NCI-H1092 treated with DMSO at 0.1 percent for 48 hours (cell line): ENCODE data around the gene SRPK1.

ENCODE experiments used
- DNase-seq: peaks from one replicate; lab custom pipeline; 2025; lab: John Stamatoyannopoulos, UW

The SRPK1 gene

GRCh38 chr6:35898003-35898402, 22.9 kb downstream of the SRPK1 start:
- DNase-seq, result no peak

- no peak for DNase-seq
Measured at GRCh38 chr6:35897486-35897885, 23.4 kb downstream of the SRPK1 start.

GRCh38 chr6:35897036-35897435, 23.9 kb downstream of the SRPK1 start:
- no peak for DNase-seq

DNA sequence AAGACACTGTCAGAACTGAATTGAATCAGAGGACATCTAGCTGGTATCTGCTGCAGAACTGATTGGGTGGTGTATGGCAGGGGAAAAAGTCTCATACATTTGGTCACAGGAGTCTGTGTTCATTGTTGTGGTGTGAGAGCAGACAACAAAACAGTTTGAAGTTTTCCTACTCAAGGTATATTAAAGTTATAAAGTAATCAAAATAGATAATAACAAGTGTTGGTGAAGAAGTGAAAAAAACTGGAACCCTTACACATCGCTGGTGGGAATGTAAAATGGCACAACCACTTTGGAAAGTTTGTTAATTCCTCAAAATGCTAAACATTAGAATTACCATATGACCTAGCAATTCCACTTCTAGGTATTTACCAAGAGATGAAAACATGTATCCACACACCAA, 24.7 kb downstream of the SRPK1 start:
- DNase-seq, result no peak

- DNase-seq, result no peak
Measured at GRCh38 chr6:35895560-35895959, 25.3 kb downstream of the SRPK1 start.

GRCh38 chr6:35894776-35895175, 26.1 kb downstream of the SRPK1 start:
- DNase-seq, result no peak

- no peak for DNase-seq
Measured at GRCh38 chr6:35893246-35893645, 27.7 kb downstream of the SRPK1 start.

- DNase-seq, result no peak
Measured at GRCh38 chr6:35892482-35892881, 28.4 kb downstream of the SRPK1 start.

GRCh38 chr6:35879151-35879550, 41.7 kb downstream of the SRPK1 start:
- DNase-seq, result no peak

DNA sequence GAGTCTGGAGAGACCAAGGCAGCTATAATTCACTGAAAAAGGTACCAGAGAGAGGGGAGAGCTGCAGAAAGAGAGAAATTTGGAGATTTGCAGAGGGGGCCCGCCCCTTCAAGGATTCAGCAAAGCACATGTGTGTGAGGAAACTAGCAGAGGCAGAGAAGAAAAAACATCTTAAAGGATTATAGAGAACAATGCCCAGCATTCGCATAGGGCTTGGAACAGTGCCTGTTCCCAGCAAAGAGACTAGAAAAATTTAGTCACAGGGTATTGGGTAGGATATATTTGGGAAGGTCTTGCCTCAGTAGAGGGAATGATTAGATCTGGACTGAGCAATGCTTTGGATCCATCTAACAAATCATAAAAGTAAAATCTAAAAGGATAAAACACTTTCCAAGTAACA, 44.0 kb downstream of the SRPK1 start:
- DNase-seq, result no peak

- DNase-seq, result no peak
Measured at GRCh38 chr6:35874730-35875129, 46.2 kb downstream of the SRPK1 start.

DNA sequence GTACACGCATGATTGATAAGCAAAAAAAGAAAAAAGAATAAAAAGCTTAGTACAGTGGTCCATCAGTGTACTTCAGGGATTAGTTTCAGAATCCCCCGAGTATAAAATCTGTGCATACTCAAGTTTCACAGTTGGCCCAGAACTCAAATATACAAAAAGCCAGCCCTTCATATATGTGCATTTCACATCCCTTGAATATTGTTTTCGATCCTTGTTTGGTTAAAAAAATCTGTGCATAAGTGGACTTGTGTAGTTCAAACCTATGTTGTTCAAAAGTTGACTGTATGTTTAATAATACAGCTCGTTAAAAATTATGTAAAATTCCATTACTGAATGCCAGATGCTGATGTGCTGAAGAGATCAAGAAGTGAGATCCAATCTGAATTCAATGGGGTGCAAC, 61.5 kb downstream of the SRPK1 start:
- DNase-seq, result no peak

- no peak for DNase-seq
Measured at GRCh38 chr6:35857853-35858252, 63.0 kb downstream of the SRPK1 start.

DNA sequence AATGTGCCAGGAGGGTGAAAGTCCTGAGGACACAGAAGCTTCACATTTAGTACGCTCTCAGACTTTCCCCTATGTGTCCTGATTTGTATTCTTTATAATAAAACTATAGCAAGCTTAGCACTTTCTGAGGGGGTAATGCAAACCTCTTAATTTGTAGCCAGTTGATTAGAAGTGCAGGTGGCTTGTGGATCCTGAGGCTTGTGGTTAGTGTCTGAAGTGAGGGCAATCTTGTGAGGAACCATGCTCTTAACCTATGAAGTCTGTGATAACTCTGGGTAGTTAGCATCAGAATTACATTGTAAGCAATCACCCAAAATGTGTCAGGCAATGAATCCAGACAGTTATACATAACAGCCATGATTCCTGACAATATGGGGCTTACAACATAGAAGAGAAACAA, 64.6 kb downstream of the SRPK1 start:
- DNase-seq, result no peak

GRCh38 chr6:35852994-35853393, 67.9 kb downstream of the SRPK1 start:
- DNase-seq, result no peak

- no peak for DNase-seq
Measured at GRCh38 chr6:35850208-35850607, 70.7 kb downstream of the SRPK1 start.

GRCh38 chr6:35844290-35844689, 76.6 kb downstream of the SRPK1 start:
- no peak for DNase-seq

- DNase-seq, result no peak
Measured at GRCh38 chr6:35842381-35842780, 78.5 kb downstream of the SRPK1 start.

DNA sequence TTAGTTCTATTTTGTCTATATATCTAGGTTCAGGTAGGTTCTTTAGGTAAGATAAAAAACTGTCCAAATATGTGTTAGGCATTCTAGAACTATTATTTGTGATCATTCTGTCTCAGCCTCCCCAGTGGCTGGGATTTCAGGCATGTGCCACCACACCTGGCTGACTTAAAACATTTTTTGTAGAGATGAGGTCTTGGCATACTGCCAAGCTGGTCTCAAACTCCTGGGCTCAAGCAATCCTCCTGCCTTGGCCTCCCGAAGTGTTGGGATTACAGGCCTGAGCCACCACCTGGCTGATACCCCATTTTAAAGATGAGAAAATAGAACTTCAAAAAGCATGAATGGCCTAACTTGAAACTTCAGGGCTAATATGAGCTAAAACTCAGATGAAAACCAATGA, 81.9 kb downstream of the SRPK1 start:
- no peak for DNase-seq

GRCh38 chr6:35833536-35833935, 87.4 kb downstream of the SRPK1 start:
- no peak for DNase-seq

DNA sequence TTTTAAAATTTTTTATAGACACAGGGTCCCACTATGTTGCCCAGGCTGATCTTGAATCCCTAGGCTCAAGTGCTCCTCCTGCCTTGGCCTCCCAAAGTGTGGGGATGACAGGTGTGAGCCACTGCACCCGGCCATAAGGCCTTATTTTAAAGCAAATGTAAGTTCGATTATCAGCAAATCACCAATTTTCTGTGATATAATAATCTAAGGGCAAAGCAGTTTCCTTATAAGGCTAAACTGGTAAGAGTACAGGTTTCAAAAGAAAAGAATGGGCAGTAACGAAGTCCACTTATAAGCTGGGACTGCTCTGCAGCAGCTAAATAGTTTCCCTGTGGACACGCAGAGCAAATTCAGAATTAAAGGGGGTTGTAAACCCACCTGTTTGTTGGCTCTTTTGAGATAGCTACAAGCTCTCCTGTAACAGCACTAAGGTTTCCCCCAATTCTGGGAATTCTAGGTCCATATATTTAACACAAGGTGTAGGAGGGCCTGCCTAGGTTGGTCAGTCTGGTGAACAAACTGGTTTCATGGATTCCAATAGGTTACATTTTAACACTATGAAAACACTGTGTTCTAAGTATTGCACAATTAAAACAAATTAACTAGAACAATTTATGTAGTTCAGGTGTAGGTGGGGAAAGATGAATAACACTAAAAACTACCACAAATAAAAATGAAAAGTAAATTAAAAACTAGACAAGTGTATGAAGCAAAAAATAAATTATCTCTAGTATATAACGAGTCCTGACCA, 89.5 kb downstream of the SRPK1 start:
- DNase-seq, result no peak

GRCh38 chr6:35829306-35829705, 91.6 kb downstream of the SRPK1 start:
- no peak for DNase-seq

DNA sequence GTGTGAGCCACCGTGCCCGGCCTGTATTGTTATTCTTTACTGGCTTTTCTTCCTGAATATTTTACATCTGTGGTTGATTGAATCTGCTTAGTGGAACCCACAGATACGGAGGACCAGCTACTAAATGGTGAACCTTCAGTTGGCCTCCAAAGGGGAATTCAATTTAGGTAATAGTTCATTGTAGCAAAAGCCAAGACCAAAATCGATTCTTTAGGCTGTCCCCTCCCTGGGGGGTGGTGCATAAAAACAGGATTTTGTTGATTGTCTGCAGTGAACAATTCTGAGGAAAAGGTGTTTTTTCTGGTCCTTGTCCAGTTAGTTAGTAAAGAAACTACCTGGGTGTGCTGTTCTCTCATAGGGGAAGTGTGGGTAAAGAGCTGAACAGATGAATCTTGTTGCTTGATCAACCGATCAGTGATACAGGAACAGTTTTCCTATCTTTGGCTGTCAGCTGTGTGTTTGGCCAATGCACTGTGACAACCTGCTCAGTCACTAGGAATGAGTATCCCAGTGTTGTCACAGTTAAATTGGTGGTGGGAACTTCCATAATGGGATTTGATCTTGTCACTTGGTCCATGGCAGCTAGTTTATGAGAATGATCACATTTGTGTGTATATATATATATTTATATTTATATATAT, 96.2 kb downstream of the SRPK1 start:
- DNase-seq, result no peak

DNA sequence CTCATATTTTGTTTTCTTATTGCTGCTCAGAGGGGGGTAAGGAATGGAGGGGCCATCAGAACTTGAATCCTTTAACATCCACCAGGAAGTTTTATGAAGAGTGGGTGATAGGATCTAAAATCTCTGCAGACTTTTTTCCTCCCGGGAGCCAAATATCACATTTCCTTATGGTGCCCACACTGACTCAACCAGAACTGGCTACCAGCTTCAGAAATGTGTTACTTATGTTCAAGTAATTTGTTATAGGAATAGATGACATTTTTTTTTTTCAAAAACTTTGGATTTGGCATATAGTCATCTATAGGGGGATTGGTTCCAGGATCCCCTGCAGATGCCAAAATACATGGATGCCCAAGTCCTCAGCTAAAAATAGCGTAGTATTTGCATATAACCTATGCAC, 97.3 kb downstream of the SRPK1 start:
- DNase-seq, result no peak
